K562 (cell line): ENCODE measurements around the gene ZFYVE28. TPM values are rescaled to one million over a fixed set of nuclear protein-coding genes. Genes with fewer than 3 reads are reported as not detected.

ENCODE experiments used
- ATAC-seq: fragments of 200-7000 bp; cut with Tn5 transposase; 3 replicates; pipeline ENCODE4 v1.9.1; 2020; ENCODE audit warnings: moderate library complexity
- BruUV-seq: library from RNA; stranded (reverse); fragments of 400-500 nt; replicated peaks from 2 replicates; lab custom pipeline; 2021; lab: Mats Ljungman, UMichigan
- CTCF ChIA-PET: fragments of 300-600 bp; formaldehyde crosslinking; extraction: SDS; loops from one replicate; lab custom pipeline; 2021; ENCODE audit warnings: low intra/inter-chr PET ratio; lab: Yijun Ruan, JAX
- POLR2A ChIA-PET: fragments of 300-600, 350-650 bp; sonication (Branson Sonifier 250); formaldehyde crosslinking; extraction: SDS; loops from one replicate; lab custom pipeline; 2021; ENCODE audit warnings: antibody characterized with exemption, inconsistent platforms; lab: Yijun Ruan, JAX
- DNase-seq, 4 experiments: peaks; one replicate each; pipeline versions ENCODE4 v3.0.0 to v3.0.0-alpha.2; 2011 to 2018; ENCODE audit warnings: low spot score in 3 of 4, mixed read lengths in 3 of 4; ENCODE audit errors: extremely low read depth in 1 of 4
- FAIRE-seq: peaks from 2 replicates; lab custom pipeline; 2011; peaks lifted over from hg19 to GRCh38; lab: Jason Lieb, UNC
- H2AFZ ChIP-seq: 2 replicates; pipeline ENCODE4 v1.6.0; 2011; ENCODE audit warnings: low read depth, low read length, control low read depth, inconsistent platforms
- H3K27ac ChIP-seq: fragments of 200-600 bp; 3 replicates; pipeline ENCODE4 v1.8.0; 2011; ENCODE audit warnings: low read depth, mild to moderate bottlenecking, control low read depth, inconsistent platforms, low read length, moderate library complexity, mixed read lengths; ENCODE audit errors: extremely low read depth
- H3K27me3 ChIP-seq, 2 experiments: fragments of 300-600 bp in 1 of 2; 2 replicates in 1 of 2; 3 replicates in 1 of 2; pipeline versions ENCODE4 v1.6.0 to v1.8.0; 2011; ENCODE audit warnings: inconsistent platforms in 2 of 2, low read length in 2 of 2, mild to moderate bottlenecking in 1 of 2, mixed read lengths in 1 of 2, moderate library complexity in 1 of 2; ENCODE audit not compliant: control insufficient read depth in 2 of 2, insufficient read depth in 2 of 2
- H3K36me3 ChIP-seq: fragments of 300-600 bp; 3 replicates; pipeline ENCODE4 v1.8.0; 2011; ENCODE audit warnings: mild to moderate bottlenecking, low read length, inconsistent platforms; ENCODE audit not compliant: control insufficient read depth, insufficient read depth
- H3K4me1 ChIP-seq, 2 experiments: fragments of 200-600 bp in 1 of 2; replicated peaks in 1 of 2; 2 replicates in 1 of 2; 3 replicates in 1 of 2; pipeline versions ENCODE4 v1.5.1 to v1.8.0; 2011; ENCODE audit warnings: inconsistent platforms in 2 of 2, low read length in 2 of 2, mild to moderate bottlenecking in 1 of 2, mixed read lengths in 1 of 2, moderate library complexity in 1 of 2; ENCODE audit not compliant: control insufficient read depth in 2 of 2, insufficient read depth in 2 of 2
- H3K4me2 ChIP-seq: 2 replicates; pipeline ENCODE4 v1.6.1; 2011; ENCODE audit warnings: low read length, control low read depth, inconsistent platforms, mixed read lengths; ENCODE audit not compliant: insufficient read depth
- H3K4me3 ChIP-seq: fragments of 200-600 bp; sonication (generic), shearing (Covaris generic); 2 replicates; pipeline ENCODE4 v1.5.1; 2016; ENCODE audit warnings: control low read depth, inconsistent platforms
- H3K79me2 ChIP-seq: fragments of 200-600 bp; 3 replicates; pipeline ENCODE4 v1.8.0; 2011; ENCODE audit warnings: low read length, inconsistent platforms; ENCODE audit not compliant: control insufficient read depth, insufficient read depth
- H3K9ac ChIP-seq, 2 experiments: 2 replicates each; pipeline versions ENCODE4 v1.6.0 to v1.6.1; 2011; ENCODE audit warnings: low read depth in 2 of 2, low read length in 2 of 2, control low read depth in 1 of 2, inconsistent platforms in 1 of 2, mild to moderate bottlenecking in 1 of 2, mixed read lengths in 1 of 2; ENCODE audit not compliant: insufficient read depth in 1 of 2
- H3K9me1 ChIP-seq: one replicate; pipeline ENCODE4 v1.6.0; 2011; ENCODE audit warnings: inconsistent platforms, mild to moderate bottlenecking, low read length, moderate library complexity; ENCODE audit not compliant: control insufficient read depth, insufficient read depth
- H3K9me3 ChIP-seq: replicated peaks from 2 replicates; pipeline ENCODE4 v1.5.1; 2011; ENCODE audit warnings: low read depth, low read length, inconsistent platforms; ENCODE audit not compliant: control insufficient read depth, insufficient read depth
- H4K20me1 ChIP-seq: replicated peaks from 2 replicates; pipeline ENCODE4 v1.6.1; 2011; ENCODE audit warnings: low read length, inconsistent platforms, mixed read lengths; ENCODE audit not compliant: control insufficient read depth, insufficient read depth
- CHD7 ChIP-seq: fragments of 200-600 bp; sonication (generic); IDR thresholded peaks from one replicate; pipeline ENCODE4 v1.6.1; 2012; ENCODE audit warnings: mild to moderate bottlenecking, low read depth, low read length, inconsistent platforms
- CREB3 ChIP-seq: fragments of 450-650 bp; conservative IDR thresholded peaks from 2 replicates; pipeline ENCODE4 v1.6.1; 2016; ENCODE audit warnings: missing genetic modification characterization, low read depth, mild to moderate bottlenecking, missing compliant biosample characterization, moderate library complexity
- MNT ChIP-seq, 2 experiments: fragments of 450-650 bp; conservative IDR thresholded peaks; 2 replicates each; pipeline ENCODE4 v1.6.1; 2017; ENCODE audit warnings: mild to moderate bottlenecking in 2 of 2, moderate library complexity in 2 of 2
- RBFOX2 ChIP-seq: fragments of 200-400 bp; formaldehyde crosslinking; IDR thresholded peaks from 2 replicates; pipeline ENCODE4 v1.6.1; 2017; ENCODE audit warnings: low read depth, mild to moderate bottlenecking, low read length, moderate library complexity
- ZBTB17 ChIP-seq: fragments of 450-650 bp; formaldehyde crosslinking; IDR thresholded peaks from 2 replicates; pipeline ENCODE4 v1.4.0; 2020; ENCODE audit warnings: mild to moderate bottlenecking
- ZEB2 ChIP-seq: fragments of 450-650 bp; IDR thresholded peaks from 2 replicates; pipeline ENCODE4 v1.6.1; 2016
- ZNF197 ChIP-seq: fragments of 200-800 bp; sonication (Bioruptor generic); IDR thresholded peaks from 2 replicates; pipeline ENCODE4 v1.6.1; 2016; ENCODE audit warnings: low read depth, missing genetic modification characterization, missing compliant biosample characterization
- ZNF586 ChIP-seq: fragments of 450-650 bp; formaldehyde crosslinking; conservative IDR thresholded peaks from 2 replicates; pipeline ENCODE4 v1.4.0; 2020; ENCODE audit warnings: mild to moderate bottlenecking, moderate library complexity
- WGBS: fragments of 100-300 bp; shearing (Covaris generic); methylation state at CpG from one replicate; pipeline ENCODE4 v1.1.6; 2016; ENCODE audit warnings: low coverage, mixed read lengths; ENCODE audit not compliant: insufficient coverage; ENCODE audit errors: missing lambda C conversion rate; 5-methylcytosine and 5-hydroxymethylcytosine counted together
- in situ Hi-C: fragments of 300-500 bp; cut with MboI; formaldehyde crosslinking; loops from 4 replicates; pipeline ENCODE4 v1.15.0; 2018; ENCODE audit warnings: inconsistent platforms, mixed read lengths
- intact Hi-C: fragments of 100-400 bp; cut with micrococcal nuclease; formaldehyde crosslinking; loops from 2 replicates; pipeline ENCODE4 v1.14.2; 2022
- polyA plus RNA-seq, 8 experiments: library from polyadenylated mRNA; depleted of rRNA in 4 of 8; stranded (reverse) in 5 of 8; unstranded in 3 of 8; fragments of >200 nt; fragmentation: Nextera tagmentation in 2 of 8; fragmentation: Illumina TruSeq in 1 of 8; extraction: Ambion mirVana in 2 of 8; extraction: Trizol in 1 of 8; gene quantifications; 2 replicates each; pipeline versions ENCODE4 v1.2.1 to v1.2.3, GENCODE V29; 2011 to 2014; ENCODE audit warnings: inconsistent platforms in 1 of 8, missing spikeins in 1 of 8
- total RNA-seq, 7 experiments: library from RNA; depleted of rRNA in 6 of 7; stranded (reverse); fragments of >200 nt in 6 of 7; fragmentation: Illumina TruSeq in 2 of 7; extraction: Trizol in 2 of 7; gene quantifications; 2 replicates each; pipeline versions ENCODE4 v1.2.1 to v1.2.3, GENCODE V29; 2011 to 2021; ENCODE audit warnings: low replicate concordance in 1 of 7

Gene ZFYVE28
- total and polyA plus RNA-seq, 9 of the 15 experiments (the other 6 are each of a cell fraction or from before 2014, with no cell fraction given) = 1.3 to 24.8 (median 8.9) TPM

- CTCF ChIA-PET = no interaction called here
- Histone ChIP-seq H3K27me3 (no peaks in the 10 kb centered on the region; a peak in 1 of 5 replicates), H3K4me2 (no peak overlapping the region), H3K9ac (peak overlapping the region in 1 of 2 experiments; percentile 50; a peak in 2 of 4 replicates), H3K9me1 (no peaks in the 10 kb centered on the region), H3K27ac (no peak overlapping the region), H3K79me2 (peaks cover 3% of the 10 kb centered on the region; the same call in 1 of the 3 replicates), H3K4me1 (peaks cover 13 to 55% of the 10 kb centered on the region in 2 experiments), H2AFZ (no peak overlapping the region), H3K4me3 (no peak overlapping the region), H3K9me3 (no peaks in the 10 kb centered on the region), H4K20me1 (no peaks in the 10 kb centered on the region), H3K36me3 (no peaks in the 10 kb centered on the region)
- ATAC-seq (no peak), DNase-seq (no peak), FAIRE-seq (no peak)
- POLR2A ChIA-PET = interaction anchor here (0.6 kb wide), 1 partner anchor 47 kb away, joined by 3 read pairs; no protein-coding TSS in a partner anchor
- intact Hi-C loops = no loop called here
- 53% methylated on average over 4 of the region's 4 CpGs for WGBS
- in situ Hi-C loops = no loop called here
- TF ChIP-seq ZNF586 (CRISPR knock-in tag) = no peak
- no peak for TF ChIP-seq RBFOX2
- TF ChIP-seq ZBTB17 (CRISPR knock-in tag) = no peak
- TF ChIP-seq CREB3 = no peak
- TF ChIP-seq ZEB2 = no peak
- no peak for TF ChIP-seq ZNF197 (CRISPR knock-in tag)
- no peak for TF ChIP-seq MNT (conservative IDR thresholded peaks at IDR 0.05)
- no peak for TF ChIP-seq CHD7
- BruUV-seq = no TSS peak
Measured at GRCh38 chr4:2423066-2423465, 4.6 kb upstream of the ZFYVE28 start.
